HEK293T (cell line): Measurements from ENCODE around the gene RFFL.

Source experiments
- CTCF ChIA-PET: fragments of 350-600 bp; formaldehyde crosslinking; extraction: SDS; loops from one replicate; lab custom pipeline; 2021; ENCODE audit warnings: antibody characterized with exemption, inconsistent platforms; lab: Yijun Ruan, JAX
- POLR2A ChIA-PET: fragments of 350-600 bp; formaldehyde crosslinking; extraction: SDS; loops from one replicate; lab custom pipeline; 2020; ENCODE audit warnings: antibody characterized with exemption, inconsistent platforms; lab: Yijun Ruan, JAX
- DNase-seq: peaks from one replicate; pipeline ENCODE4 v3.0.0; 2012; ENCODE audit warnings: mixed read lengths; ENCODE audit errors: extremely low spot score
- ARNT ChIP-seq: fragments of 450-650 bp; IDR thresholded peaks from 2 replicates; pipeline ENCODE4 v1.6.1; 2017; ENCODE audit warnings: mild to moderate bottlenecking
- BHLHE40 ChIP-seq: fragments of 450-650 bp; IDR thresholded peaks from 2 replicates; pipeline ENCODE4 v1.6.1; 2016; ENCODE audit warnings: mild to moderate bottlenecking, moderate library complexity, borderline replicate concordance
- CTBP1 ChIP-seq: fragments of 450-650 bp; IDR thresholded peaks from 2 replicates; pipeline ENCODE4 v1.6.1; 2016; ENCODE audit warnings: borderline replicate concordance
- ELF4 ChIP-seq: fragments of 450-650 bp; IDR thresholded peaks from 2 replicates; pipeline ENCODE4 v1.6.1; 2017; ENCODE audit warnings: antibody characterized with exemption
- FOXA1 ChIP-seq: fragments of 450-650 bp; IDR thresholded peaks from 2 replicates; pipeline ENCODE4 v1.6.1; 2016; ENCODE audit warnings: mild to moderate bottlenecking
- FOXK2 ChIP-seq: fragments of 450-650 bp; IDR thresholded peaks from 2 replicates; pipeline ENCODE4 v1.6.1; 2016; ENCODE audit warnings: mild to moderate bottlenecking
- FOXM1 ChIP-seq: fragments of 450-650 bp; IDR thresholded peaks from 2 replicates; pipeline ENCODE4 v1.6.1; 2017; ENCODE audit warnings: mild to moderate bottlenecking, borderline replicate concordance
- HDGF ChIP-seq: fragments of 450-650 bp; IDR thresholded peaks from 2 replicates; pipeline ENCODE4 v1.6.1; 2017; ENCODE audit warnings: antibody characterized with exemption, borderline replicate concordance
- L3MBTL2 ChIP-seq: fragments of 450-650 bp; conservative IDR thresholded peaks from 2 replicates; pipeline ENCODE4 v1.6.1; 2016; ENCODE audit warnings: mild to moderate bottlenecking
- LEF1 ChIP-seq: fragments of 450-650 bp; IDR thresholded peaks from 2 replicates; pipeline ENCODE4 v1.6.1; 2017; ENCODE audit warnings: mild to moderate bottlenecking, borderline replicate concordance
- NFRKB ChIP-seq: fragments of 450-650 bp; IDR thresholded peaks from 2 replicates; pipeline ENCODE4 v1.6.1; 2016; ENCODE audit warnings: mild to moderate bottlenecking, moderate library complexity
- PKNOX1 ChIP-seq: fragments of 450-650 bp; IDR thresholded peaks from 2 replicates; pipeline ENCODE4 v1.6.1; 2016
- SP1 ChIP-seq: fragments of 450-650 bp; IDR thresholded peaks from 2 replicates; pipeline ENCODE4 v1.6.1; 2017
- SUZ12 ChIP-seq: fragments of 450-650 bp; IDR thresholded peaks from 2 replicates; pipeline ENCODE4 v1.6.1; 2016; ENCODE audit warnings: mild to moderate bottlenecking
- TARDBP ChIP-seq: fragments of 450-650 bp; IDR thresholded peaks from 2 replicates; pipeline ENCODE4 v1.6.1; 2016
- ZNF384 ChIP-seq: fragments of 450-650 bp; IDR thresholded peaks from 2 replicates; pipeline ENCODE4 v1.6.1; 2016

RFFL gene

GRCh38 chr17:35064516-35065215 is 1.2 kb upstream of the RFFL start:
- TF ChIP-seq ZNF384 (no peak), TARDBP (no peak)
- no peak for DNase-seq
- CTCF ChIA-PET = no interaction called here
- POLR2A ChIA-PET = interaction anchor here (1.1 to 2.0 kb wide), 4 partner anchors 17 to 54 kb away, joined by 3 to 11 read pairs (median 4); no protein-coding TSS in a partner anchor

GRCh38 chr17:35062308-35062707 is 1.2 kb downstream of the RFFL start:
- CTCF ChIA-PET = no interaction called here
- POLR2A ChIA-PET = interaction anchor here (0.8 to 1.8 kb wide), 2 partner anchors 82 to 1002 kb away, joined by 5 to 8 read pairs; partner anchors contain the start of genes CCL18 and LIG3
- no peak for TF ChIP-seq ELF4
- TF ChIP-seq ZNF384 = no peak
- TF ChIP-seq NFRKB = no peak
- no peak for TF ChIP-seq FOXM1
- TF ChIP-seq HDGF = no peak
- TF ChIP-seq TARDBP = no peak
- no peak for TF ChIP-seq CTBP1
- TF ChIP-seq FOXK2 = no peak
- TF ChIP-seq FOXA1 = no peak
- no peak for TF ChIP-seq SP1
- TF ChIP-seq SUZ12 = no peak
- TF ChIP-seq ARNT = no peak
- no peak for TF ChIP-seq LEF1
- TF ChIP-seq PKNOX1 = no peak
- TF ChIP-seq L3MBTL2 = no peak
- no peak for DNase-seq

- POLR2A ChIA-PET = no interaction called here
- no peak for TF ChIP-seq TARDBP
- no peak for TF ChIP-seq LEF1
- TF ChIP-seq FOXA1 = no peak
- TF ChIP-seq SUZ12 = no peak
- no peak for TF ChIP-seq ELF4
- no peak for TF ChIP-seq SP1
- no peak for TF ChIP-seq L3MBTL2
- no peak for TF ChIP-seq FOXK2
- TF ChIP-seq PKNOX1 = no peak
- TF ChIP-seq ZNF384 = no peak
- no peak for TF ChIP-seq FOXM1
- TF ChIP-seq BHLHE40 = no peak
- no peak for TF ChIP-seq HDGF
- no peak for TF ChIP-seq ARNT
- TF ChIP-seq CTBP1 = no peak
- no peak for TF ChIP-seq NFRKB
Observed at GRCh38 chr17:35057332-35057915, 6.1 kb downstream of the RFFL start.

GRCh38 chr17:35056013-35056412 is 7.5 kb downstream of the RFFL start:
- POLR2A ChIA-PET = no interaction called here

More at GRCh38 chr17:35057332-35057915, 6.1 kb downstream of the RFFL start:
- DNase-seq = no peak
- CTCF ChIA-PET = no interaction called here

GRCh38 chr17:35053204-35053603 is 10.3 kb downstream of the RFFL start:
- TF ChIP-seq ELF4 (no peak), CTBP1 (no peak), L3MBTL2 (no peak), FOXM1 (no peak), SUZ12 (no peak), TARDBP (no peak), PKNOX1 (no peak), ARNT (no peak), FOXK2 (no peak), HDGF (no peak), BHLHE40 (no peak), FOXA1 (no peak), SP1 (no peak), LEF1 (no peak)
- ChIA-PET CTCF (no interaction called here), POLR2A (no interaction called here)
- no peak for DNase-seq

More at GRCh38 chr17:35056013-35056412, 7.5 kb downstream of the RFFL start:
- DNase-seq = no peak
- TF ChIP-seq CTBP1 = no peak
- TF ChIP-seq ZNF384 = no peak
- TF ChIP-seq FOXA1 = no peak
- TF ChIP-seq L3MBTL2 = no peak
- no peak for TF ChIP-seq BHLHE40
- TF ChIP-seq FOXK2 = no peak
- TF ChIP-seq HDGF = no peak
- CTCF ChIA-PET = no interaction called here

- TF ChIP-seq SP1 = no peak
- TF ChIP-seq SUZ12 = no peak
- TF ChIP-seq ZNF384 = no peak
- TF ChIP-seq CTBP1 = no peak
- no peak for TF ChIP-seq ARNT
- no peak for TF ChIP-seq BHLHE40
- TF ChIP-seq NFRKB = no peak
- no peak for TF ChIP-seq FOXK2
- ChIA-PET CTCF (no interaction called here), POLR2A (no interaction called here)
- DNase-seq = no peak
Observed at GRCh38 chr17:35052780-35053179, 10.7 kb downstream of the RFFL start.
